ENCODE data around the gene GAB2. TPM values are rescaled to one million over a fixed set of nuclear protein-coding genes. Genes with fewer than 3 reads are reported as not detected.

GAB2 gene
- total and polyA plus RNA-seq, 2 experiments from 2014 or later: 4.9 to 10.2 TPM

GRCh38 chr11:78212586-78213371 lies 204.8 kb downstream of the GAB2 start:
- H3K36me3 ChIP-seq (replicated peaks; ENCODE audit: insufficient read depth, low read depth): no peaks in the 10 kb centered on the region
- H3K4me1 ChIP-seq (ENCODE audit: insufficient read depth): no peaks in the 10 kb centered on the region
- H3K27ac ChIP-seq: no peak overlapping the region
- no peaks in the 10 kb centered on the region for H3K9me2 ChIP-seq (replicated peaks; ENCODE audit: insufficient read depth)
- H3K27me3 ChIP-seq: no peaks in the 10 kb centered on the region
- H3K4me2 ChIP-seq: no peak overlapping the region
- TF ChIP-seq EZH2 (IDR thresholded peaks at IDR 0.05; ENCODE audit: borderline replicate concordance) (no peak), EZH2phosphoT487 (IDR thresholded peaks at IDR 0.05; ENCODE audit: low read depth, severe bottlenecking, unreplicated experiment) (no peak)
- TF ChIP-seq, protein P1, sequence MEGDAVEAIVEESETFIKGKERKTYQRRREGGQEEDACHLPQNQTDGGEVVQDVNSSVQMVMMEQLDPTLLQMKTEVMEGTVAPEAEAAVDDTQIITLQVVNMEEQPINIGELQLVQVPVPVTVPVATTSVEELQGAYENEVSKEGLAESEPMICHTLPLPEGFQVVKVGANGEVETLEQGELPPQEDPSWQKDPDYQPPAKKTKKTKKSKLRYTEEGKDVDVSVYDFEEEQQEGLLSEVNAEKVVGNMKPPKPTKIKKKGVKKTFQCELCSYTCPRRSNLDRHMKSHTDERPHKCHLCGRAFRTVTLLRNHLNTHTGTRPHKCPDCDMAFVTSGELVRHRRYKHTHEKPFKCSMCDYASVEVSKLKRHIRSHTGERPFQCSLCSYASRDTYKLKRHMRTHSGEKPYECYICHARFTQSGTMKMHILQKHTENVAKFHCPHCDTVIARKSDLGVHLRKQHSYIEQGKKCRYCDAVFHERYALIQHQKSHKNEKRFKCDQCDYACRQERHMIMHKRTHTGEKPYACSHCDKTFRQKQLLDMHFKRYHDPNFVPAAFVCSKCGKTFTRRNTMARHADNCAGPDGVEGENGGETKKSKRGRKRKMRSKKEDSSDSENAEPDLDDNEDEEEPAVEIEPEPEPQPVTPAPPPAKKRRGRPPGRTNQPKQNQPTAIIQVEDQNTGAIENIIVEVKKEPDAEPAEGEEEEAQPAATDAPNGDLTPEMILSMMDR (IDR thresholded peaks at IDR 0.05; ENCODE audit: poor library complexity): no peak
- H3K9me3 ChIP-seq (ENCODE audit: low read depth): no peaks in the 10 kb centered on the region
- no peaks in the 10 kb centered on the region for H4K20me1 ChIP-seq (ENCODE audit: insufficient read depth, poor library complexity, severe bottlenecking)
- no peak overlapping the region for H2AFZ ChIP-seq
- no peaks in the 10 kb centered on the region for H3K79me2 ChIP-seq
- H3K4me3 ChIP-seq: no peak overlapping the region
- DNase-seq (ENCODE audit: low spot score): no peak
- 88% methylated on average over 10 of the region's 11 CpGs for WGBS (ENCODE audit: low lambda C conversion rate, missing lambda C conversion rate)

DNA sequence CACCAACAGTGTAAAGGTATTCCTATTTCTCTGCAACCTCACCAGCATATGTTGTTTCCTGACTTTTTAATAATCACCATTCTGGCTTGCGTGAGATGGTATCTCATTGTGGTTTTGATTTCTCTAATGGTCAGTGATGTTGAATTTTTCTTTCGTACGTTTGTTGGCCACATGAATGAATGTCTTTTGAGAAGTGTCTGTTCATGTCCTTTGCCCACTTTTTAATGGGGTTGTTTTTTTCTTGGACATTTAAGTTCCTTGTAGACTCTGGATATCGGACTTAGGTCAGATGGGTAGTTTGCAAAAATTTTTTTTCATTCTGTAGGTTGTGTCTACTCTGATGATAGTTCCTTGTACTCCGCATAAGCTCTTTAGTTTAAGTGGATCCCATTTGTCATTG lies 206.1 kb downstream of the GAB2 start:
- Histone ChIP-seq H3K79me2 (no peaks in the 10 kb centered on the region), H3K27ac (no peak overlapping the region), H4K20me1 (ENCODE audit: insufficient read depth, poor library complexity, severe bottlenecking) (no peaks in the 10 kb centered on the region), H3K27me3 (no peaks in the 10 kb centered on the region), H3K36me3 (replicated peaks; ENCODE audit: insufficient read depth, low read depth) (no peaks in the 10 kb centered on the region), H3K4me3 (no peak overlapping the region), H2AFZ (no peak overlapping the region), H3K4me2 (no peak overlapping the region), H3K4me1 (ENCODE audit: insufficient read depth) (no peaks in the 10 kb centered on the region), H3K9me2 (replicated peaks; ENCODE audit: insufficient read depth) (no peaks in the 10 kb centered on the region), H3K9me3 (ENCODE audit: low read depth) (no peaks in the 10 kb centered on the region)
- no peak for DNase-seq (ENCODE audit: low spot score)
- no peak for TF ChIP-seq EZH2phosphoT487 (IDR thresholded peaks at IDR 0.05; ENCODE audit: low read depth, severe bottlenecking, unreplicated experiment)
- no peak for TF ChIP-seq EZH2 (IDR thresholded peaks at IDR 0.05; ENCODE audit: borderline replicate concordance)
- TF ChIP-seq, protein P1 (IDR thresholded peaks at IDR 0.05; ENCODE audit: poor library complexity): no peak
- 97% methylated on average over 5 of the region's 5 CpGs for WGBS (ENCODE audit: low lambda C conversion rate, missing lambda C conversion rate)

GRCh38 chr11:78210000-78210608 lies 207.5 kb downstream of the GAB2 start:
- H3K27ac ChIP-seq: no peak overlapping the region
- H3K9me3 ChIP-seq (ENCODE audit: low read depth): no peaks in the 10 kb centered on the region
- TF ChIP-seq, protein P1 (IDR thresholded peaks at IDR 0.05; ENCODE audit: poor library complexity): no peak
- no peak for TF ChIP-seq EZH2phosphoT487 (IDR thresholded peaks at IDR 0.05; ENCODE audit: low read depth, severe bottlenecking, unreplicated experiment)
- no peak for TF ChIP-seq EZH2 (IDR thresholded peaks at IDR 0.05; ENCODE audit: borderline replicate concordance)
- H3K4me3 ChIP-seq: no peak overlapping the region
- H3K4me2 ChIP-seq: no peak overlapping the region
- H2AFZ ChIP-seq: no peak overlapping the region
- WGBS (ENCODE audit: low lambda C conversion rate, missing lambda C conversion rate): 90% methylated on average over 31 of the region's 31 CpGs
- H3K27me3 ChIP-seq: no peaks in the 10 kb centered on the region
- H3K36me3 ChIP-seq (replicated peaks; ENCODE audit: insufficient read depth, low read depth): no peaks in the 10 kb centered on the region
- no peaks in the 10 kb centered on the region for H4K20me1 ChIP-seq (ENCODE audit: insufficient read depth, poor library complexity, severe bottlenecking)
- no peaks in the 10 kb centered on the region for H3K4me1 ChIP-seq (ENCODE audit: insufficient read depth)
- no peak for DNase-seq (ENCODE audit: low spot score)
- no peaks in the 10 kb centered on the region for H3K79me2 ChIP-seq
- H3K9me2 ChIP-seq (replicated peaks; ENCODE audit: insufficient read depth): no peaks in the 10 kb centered on the region

All from hepatocyte (in vitro differentiated cells).